ENCODE results near the gene XPO5. TPM values are rescaled to one million over a fixed set of nuclear protein-coding genes. Genes with fewer than 3 reads are reported as not detected.
"Not testable (repeated sequence)": the region's sequence is repeated elsewhere in the genome, so short reads cannot be mapped to it uniquely, and the experiment has no call there.

The XPO5 gene
- total RNA-seq, 4 donors from 2014 or later: 24.1 to 49.8 (median 29.0) TPM

GRCh38 chr6:43604174-43604573 lies 28.3 kb upstream of the XPO5 start:
- Histone ChIP-seq H3K27me3 (no peaks in the 10 kb centered on the region), H3K27ac (no peak overlapping the region), H3K4me3 (no peak overlapping the region), H3K36me3 (peaks cover 59% of the 10 kb centered on the region), H3K4me1 (peaks cover 6% of the 10 kb centered on the region), H3K9me3 (no peaks in the 10 kb centered on the region)
- no peak for DNase-seq (ENCODE audit: low spot score in 2 of 2)
- 96% methylated on average over 2 of the region's 2 CpGs for WGBS
- TF ChIP-seq EP300 (IDR thresholded peaks at IDR 0.05) (no peak), POLR2AphosphoS5 (IDR thresholded peaks at IDR 0.05) (no peak), CTCF (IDR thresholded peaks at IDR 0.05) (no peak), POLR2A (IDR thresholded peaks at IDR 0.05) (no peak)

- H3K27ac ChIP-seq: no peak overlapping the region
- WGBS: 94% methylated on average over 2 of the region's 2 CpGs
- no peaks in the 10 kb centered on the region for H3K27me3 ChIP-seq
- H3K4me1 ChIP-seq: no peaks in the 10 kb centered on the region
- H3K36me3 ChIP-seq: peaks cover 56% of the 10 kb centered on the region
- H3K9me3 ChIP-seq: no peaks in the 10 kb centered on the region
- no peak overlapping the region for H3K4me3 ChIP-seq
- no peak for DNase-seq (ENCODE audit: low spot score in 2 of 2)
- TF ChIP-seq POLR2AphosphoS5 (IDR thresholded peaks at IDR 0.05) (no peak), EP300 (IDR thresholded peaks at IDR 0.05) (no peak), POLR2A (IDR thresholded peaks at IDR 0.05) (no peak), CTCF (IDR thresholded peaks at IDR 0.05) (no peak)
Measured at GRCh38 chr6:43600595-43600994, 24.8 kb upstream of the XPO5 start.

DNA sequence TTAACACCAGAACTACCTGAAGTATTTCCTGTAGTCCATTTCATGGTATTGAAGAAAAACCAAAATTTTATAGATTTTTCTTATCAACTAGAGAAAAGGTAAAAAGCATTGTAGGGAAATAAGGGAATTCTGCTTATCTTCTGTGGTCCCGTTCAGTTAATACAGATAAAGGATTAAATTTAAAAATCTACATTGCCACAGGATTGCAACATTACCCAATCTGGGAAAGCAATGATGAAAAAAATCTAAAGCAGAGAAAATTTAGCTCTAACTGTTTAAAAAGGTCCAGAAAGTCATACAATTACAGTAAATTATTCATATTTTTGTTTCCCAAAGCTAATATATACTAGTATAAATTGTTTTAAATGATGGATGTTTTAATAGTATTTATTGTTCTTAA lies 18.1 kb upstream of the XPO5 start:
- Histone ChIP-seq H3K27ac (no peak overlapping the region), H3K27me3 (no peaks in the 10 kb centered on the region), H3K4me3 (no peak overlapping the region), H3K4me1 (no peaks in the 10 kb centered on the region), H3K36me3 (peaks cover 23% of the 10 kb centered on the region), H3K9me3 (no peaks in the 10 kb centered on the region)
- DNase-seq (ENCODE audit: low spot score in 2 of 2): no peak
- 78% methylated on average over 1 of the region's 1 CpG for WGBS
- TF ChIP-seq EP300 (IDR thresholded peaks at IDR 0.05) (no peak), POLR2A (IDR thresholded peaks at IDR 0.05) (no peak), CTCF (IDR thresholded peaks at IDR 0.05) (no peak), POLR2AphosphoS5 (IDR thresholded peaks at IDR 0.05) (no peak)

DNA sequence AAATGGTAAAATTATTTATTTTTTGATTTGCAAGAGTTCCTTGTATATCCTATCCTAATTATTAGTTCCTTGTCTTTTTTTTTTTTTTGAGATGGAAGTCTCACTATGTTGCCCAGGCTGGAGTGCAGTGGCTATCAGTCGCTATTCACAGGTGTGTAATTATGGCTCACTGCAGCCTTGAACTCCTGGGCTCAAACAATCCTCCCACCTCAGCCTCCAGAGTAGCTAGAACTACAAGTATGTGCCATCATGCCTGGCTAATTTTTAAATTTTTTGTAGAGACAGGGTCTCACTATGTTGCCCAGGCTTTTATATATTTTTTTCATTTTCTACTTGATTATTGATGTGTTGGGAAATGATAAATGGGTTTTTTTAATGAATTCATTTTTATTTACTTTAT lies 13.7 kb upstream of the XPO5 start:
- not testable (repeated sequence) for DNase-seq (ENCODE audit: low spot score in 2 of 2); H3K4me3 ChIP-seq; H3K27me3 ChIP-seq; H3K9me3 ChIP-seq; H3K4me1 ChIP-seq; H3K27ac ChIP-seq
- H3K36me3 ChIP-seq: peaks cover 37% of the 10 kb centered on the region
- WGBS: 95% methylated on average over 1 of the region's 1 CpG

DNA sequence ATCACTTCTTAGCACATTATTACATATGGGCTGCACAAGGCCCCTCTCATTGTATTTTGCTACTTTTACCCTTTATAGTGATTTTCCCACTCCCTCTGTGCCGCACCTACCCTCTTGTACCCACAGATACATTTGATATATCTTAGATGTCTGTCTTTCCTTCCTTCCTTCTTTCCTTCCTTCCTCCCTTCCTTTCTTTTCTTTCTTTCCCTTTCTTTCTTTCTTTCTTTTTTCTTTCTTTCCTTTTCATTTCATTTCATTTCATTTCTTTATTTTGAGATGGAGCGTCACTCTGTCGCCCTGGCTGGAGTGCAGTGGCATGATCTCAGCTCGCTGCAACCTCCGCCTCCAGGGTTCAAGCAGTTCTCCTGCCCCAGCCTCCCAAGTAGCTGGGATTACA lies 12.4 kb upstream of the XPO5 start:
- no peaks in the 10 kb centered on the region for H3K4me1 ChIP-seq
- WGBS: 98% methylated on average over 5 of the region's 5 CpGs
- H3K9me3 ChIP-seq: no peaks in the 10 kb centered on the region
- no peak for DNase-seq (ENCODE audit: low spot score in 2 of 2)
- peaks cover 51% of the 10 kb centered on the region for H3K36me3 ChIP-seq
- TF ChIP-seq POLR2A (IDR thresholded peaks at IDR 0.05) (no peak), CTCF (IDR thresholded peaks at IDR 0.05) (no peak), POLR2AphosphoS5 (IDR thresholded peaks at IDR 0.05) (no peak), EP300 (IDR thresholded peaks at IDR 0.05) (no peak)
- H3K27me3 ChIP-seq: no peaks in the 10 kb centered on the region
- no peak overlapping the region for H3K4me3 ChIP-seq
- H3K27ac ChIP-seq: no peak overlapping the region

DNA sequence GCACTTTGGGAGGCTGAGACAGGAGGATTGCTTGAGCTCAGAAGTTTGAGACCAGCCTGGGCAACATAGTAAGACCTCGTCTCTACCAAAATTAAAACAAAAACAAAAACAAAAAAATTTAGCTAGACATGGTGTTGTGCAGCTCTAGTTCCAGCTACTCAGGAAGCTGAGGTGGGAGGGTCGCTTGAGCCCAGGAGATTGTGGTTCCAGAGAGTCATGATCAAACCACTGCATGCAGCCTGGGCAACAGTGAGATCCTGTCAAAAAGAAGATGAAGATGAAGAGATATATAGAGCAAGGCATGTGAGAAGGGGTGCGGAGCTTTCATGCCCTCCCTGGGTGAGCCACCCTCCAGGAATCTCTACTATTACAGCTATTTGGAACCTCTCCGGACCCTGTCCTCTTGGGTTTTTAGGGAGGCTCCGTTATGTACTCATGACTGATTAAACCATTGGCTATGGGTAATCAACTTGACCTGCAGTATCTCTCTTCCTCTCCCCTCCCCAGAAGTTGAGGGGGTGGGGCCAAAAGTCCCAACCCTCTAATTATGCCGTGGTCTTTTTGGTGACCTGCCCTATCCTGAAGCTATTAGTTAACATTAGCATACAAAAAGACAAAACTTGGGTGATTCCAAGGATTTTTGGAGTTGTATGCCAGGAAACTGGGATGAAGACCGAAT lies 9.2 kb upstream of the XPO5 start:
- Histone ChIP-seq H3K27me3 (no peaks in the 10 kb centered on the region), H3K4me1 (no peaks in the 10 kb centered on the region), H3K4me3 (no peak overlapping the region), H3K27ac (no peak overlapping the region), H3K36me3 (peaks cover 45% of the 10 kb centered on the region), H3K9me3 (no peaks in the 10 kb centered on the region)
- no peak for DNase-seq (ENCODE audit: low spot score in 2 of 2)
- WGBS: 85% methylated on average over 7 of the region's 7 CpGs
- no peak for TF ChIP-seq POLR2A (IDR thresholded peaks at IDR 0.05)
- no peak for TF ChIP-seq POLR2AphosphoS5 (IDR thresholded peaks at IDR 0.05)

Data from suprapubic skin (tissue), 4 donors.